NCI-H1694 (cell line): Measurements from ENCODE around the gene TLE3.

Source experiments
- DNase-seq: peaks from one replicate; lab custom pipeline; 2025; lab: John Stamatoyannopoulos, UW

The TLE3 gene

DNA sequence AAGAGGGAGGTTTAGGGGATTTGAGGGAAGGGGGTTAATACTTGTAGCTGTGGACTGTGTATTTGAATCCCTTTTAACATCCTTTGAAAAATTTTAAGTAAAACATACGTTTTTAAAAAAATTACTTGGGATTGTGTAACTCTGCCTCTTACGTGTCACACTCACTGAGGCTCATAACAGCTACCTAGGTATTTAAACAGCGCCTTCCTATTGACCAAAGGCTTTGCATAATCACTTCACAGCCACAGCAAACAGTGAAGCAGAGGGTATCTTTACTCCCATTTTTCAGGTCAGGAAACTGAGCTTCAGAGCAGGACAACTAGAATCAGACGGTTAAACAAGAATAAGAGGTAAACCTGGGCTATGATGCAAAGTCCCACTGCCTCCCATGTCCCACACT lies 95.9 kb downstream of the TLE3 start:
- no peak for DNase-seq

DNA sequence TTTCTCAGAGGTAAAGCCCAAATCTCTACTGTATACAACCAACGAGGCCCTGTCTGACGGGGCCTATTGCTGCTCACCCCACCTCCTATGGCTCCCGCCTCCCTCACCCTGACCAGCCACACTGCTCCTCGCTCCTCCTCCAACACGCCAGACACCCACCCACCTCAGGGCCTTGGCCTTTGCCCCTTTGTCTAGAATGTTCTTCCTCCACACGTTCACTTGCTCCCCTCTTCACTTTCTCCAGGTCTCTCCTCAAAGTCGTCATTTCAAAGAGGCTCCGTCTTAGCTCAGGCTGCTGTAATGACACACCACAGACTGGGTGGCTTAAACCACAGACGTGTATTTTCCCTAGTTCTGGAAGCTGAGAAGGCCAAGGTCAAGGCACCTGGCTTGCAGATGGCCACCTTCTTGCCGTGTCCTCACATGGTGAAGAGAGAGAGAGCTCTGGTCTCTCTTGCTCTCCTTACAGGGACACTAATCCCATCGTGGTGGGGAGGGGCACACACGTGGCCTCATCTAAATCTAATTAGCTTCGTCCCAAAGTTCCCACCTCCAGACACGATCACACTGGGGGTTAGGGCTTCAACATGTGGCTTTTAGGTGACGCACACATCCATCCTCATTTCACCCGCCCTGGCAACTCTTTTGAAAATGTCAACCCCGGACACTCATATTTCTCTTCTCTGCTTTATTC lies 98.2 kb downstream of the TLE3 start:
- DNase-seq = no peak

DNA sequence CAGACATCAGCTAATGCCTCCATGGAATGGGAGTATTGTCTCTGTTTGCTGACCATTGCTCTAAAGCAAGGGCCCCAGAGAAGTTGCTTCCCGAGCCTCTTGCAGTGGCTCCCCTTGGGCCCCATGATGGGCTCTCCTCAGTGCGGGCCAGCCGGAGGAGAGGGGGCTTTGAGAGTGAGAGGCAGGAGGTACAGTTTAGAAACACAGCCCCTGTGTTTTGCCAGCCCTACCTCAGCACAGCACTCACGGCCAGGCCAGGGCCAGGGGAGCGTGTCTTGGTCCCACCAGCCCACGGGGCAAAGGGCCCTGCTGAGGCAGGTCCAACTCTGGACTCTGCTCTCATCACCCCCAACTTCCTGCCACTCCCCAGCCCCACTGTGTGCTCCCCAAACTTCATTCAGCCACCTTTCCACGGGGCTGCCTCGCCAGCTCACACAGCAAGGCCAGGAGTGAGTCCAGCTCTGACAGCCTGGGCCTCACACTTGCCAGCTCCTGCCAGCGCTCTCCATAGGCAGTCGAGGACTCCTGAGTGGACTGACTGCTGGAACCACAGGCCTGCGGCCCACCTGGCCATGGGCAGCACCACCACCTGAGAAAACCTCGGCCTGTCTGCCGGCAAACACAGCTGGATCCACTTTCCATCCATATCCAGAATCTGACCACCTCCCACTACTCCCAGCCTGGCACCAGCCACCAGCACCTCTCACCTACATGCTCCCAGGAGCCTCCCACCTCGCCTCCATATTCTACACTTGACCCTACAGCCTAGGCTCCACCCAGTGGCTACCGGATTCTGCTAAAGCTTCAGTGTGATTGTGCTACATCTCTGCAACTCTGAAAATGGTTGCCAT lies 99.0 kb downstream of the TLE3 start:
- DNase-seq = no peak

DNA sequence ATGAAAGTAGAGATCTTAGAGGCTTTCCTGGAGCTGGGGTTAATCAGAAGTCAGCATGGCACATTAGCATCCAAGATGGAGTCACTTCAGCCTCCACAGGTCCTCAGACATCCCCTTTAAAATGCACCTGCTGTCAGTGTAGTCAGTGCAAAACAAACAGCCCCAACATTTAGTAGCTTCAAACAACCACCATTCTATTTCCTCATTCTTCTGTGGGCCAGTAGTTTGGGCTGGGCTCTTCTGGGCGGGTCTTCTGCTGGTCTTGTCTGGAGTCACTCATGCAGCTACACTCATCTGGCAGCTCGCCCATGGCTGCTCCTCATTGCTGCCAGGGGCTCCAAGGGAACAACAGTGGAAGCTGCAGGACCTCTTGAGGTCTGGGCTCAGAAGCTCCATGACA lies 99.9 kb downstream of the TLE3 start:
- DNase-seq = no peak
